Measurements from ENCODE around the gene ERCC1.
A peak's percentile ranks its signal among the peaks of the same experiment; 100 is the strongest.

The ERCC1 gene

GRCh38 chr19:45467115-45467455 lies 43.4 kb upstream of the ERCC1 start:
- no peaks in the 10 kb centered on the region for H3K27me3 ChIP-seq (ENCODE audit: control insufficient read depth, insufficient read depth, low read length)
- peak overlapping the region; percentile 99 for H3K4me3 ChIP-seq (ENCODE audit: low read length)
- peaks cover 2% of the 10 kb centered on the region for H3K36me3 ChIP-seq (ENCODE audit: control insufficient read depth, insufficient read depth, low read length)
- peaks cover 13% of the 10 kb centered on the region for H3K4me1 ChIP-seq (ENCODE audit: control insufficient read depth, insufficient read depth, low read length)
- peak overlapping the region; percentile 83 for H3K27ac ChIP-seq (ENCODE audit: low read depth, low read length)
- H3K9ac ChIP-seq (ENCODE audit: low read length): peak overlapping the region; percentile 54

GRCh38 chr19:45464852-45465441 lies 41.2 kb upstream of the ERCC1 start:
- no peak overlapping the region for H3K9ac ChIP-seq (ENCODE audit: low read length)
- no peak overlapping the region for H3K27ac ChIP-seq (ENCODE audit: low read depth, low read length)
- H3K36me3 ChIP-seq (ENCODE audit: control insufficient read depth, insufficient read depth, low read length): no peaks in the 10 kb centered on the region
- H3K4me1 ChIP-seq (ENCODE audit: control insufficient read depth, insufficient read depth, low read length): peaks cover 8% of the 10 kb centered on the region
- no peaks in the 10 kb centered on the region for H3K27me3 ChIP-seq (ENCODE audit: control insufficient read depth, insufficient read depth, low read length)
- no peak overlapping the region for H3K4me3 ChIP-seq (ENCODE audit: low read length)

GRCh38 chr19:45464274-45464673 lies 40.6 kb upstream of the ERCC1 start:
- Histone ChIP-seq H3K4me3 (ENCODE audit: low read length) (no peak overlapping the region), H3K4me1 (ENCODE audit: control insufficient read depth, insufficient read depth, low read length) (peaks cover 5% of the 10 kb centered on the region), H3K9ac (ENCODE audit: low read length) (no peak overlapping the region), H3K27ac (ENCODE audit: low read depth, low read length) (no peak overlapping the region), H3K36me3 (ENCODE audit: control insufficient read depth, insufficient read depth, low read length) (no peaks in the 10 kb centered on the region), H3K27me3 (ENCODE audit: control insufficient read depth, insufficient read depth, low read length) (no peaks in the 10 kb centered on the region)

GRCh38 chr19:45463241-45463640 lies 39.5 kb upstream of the ERCC1 start:
- H3K27ac ChIP-seq (ENCODE audit: low read depth, low read length): no peak overlapping the region
- H3K9ac ChIP-seq (ENCODE audit: low read length): no peak overlapping the region
- H3K4me3 ChIP-seq (ENCODE audit: low read length): no peak overlapping the region
- H3K36me3 ChIP-seq (ENCODE audit: control insufficient read depth, insufficient read depth, low read length): no peaks in the 10 kb centered on the region
- H3K4me1 ChIP-seq (ENCODE audit: control insufficient read depth, insufficient read depth, low read length): peaks cover 5% of the 10 kb centered on the region
- no peaks in the 10 kb centered on the region for H3K27me3 ChIP-seq (ENCODE audit: control insufficient read depth, insufficient read depth, low read length)

- Histone ChIP-seq H3K9ac (ENCODE audit: low read length) (no peak overlapping the region), H3K27ac (ENCODE audit: low read depth, low read length) (no peak overlapping the region), H3K4me1 (ENCODE audit: control insufficient read depth, insufficient read depth, low read length) (peaks cover 3% of the 10 kb centered on the region), H3K4me3 (ENCODE audit: low read length) (no peak overlapping the region), H3K27me3 (ENCODE audit: control insufficient read depth, insufficient read depth, low read length) (no peaks in the 10 kb centered on the region), H3K36me3 (ENCODE audit: control insufficient read depth, insufficient read depth, low read length) (no peaks in the 10 kb centered on the region)
Observed at GRCh38 chr19:45462174-45462573, 38.5 kb upstream of the ERCC1 start.

- Histone ChIP-seq H3K4me1 (ENCODE audit: control insufficient read depth, insufficient read depth, low read length) (peaks cover 5% of the 10 kb centered on the region), H3K4me3 (ENCODE audit: low read length) (no peak overlapping the region), H3K36me3 (ENCODE audit: control insufficient read depth, insufficient read depth, low read length) (no peaks in the 10 kb centered on the region), H3K27ac (ENCODE audit: low read depth, low read length) (no peak overlapping the region), H3K9ac (ENCODE audit: low read length) (no peak overlapping the region), H3K27me3 (ENCODE audit: control insufficient read depth, insufficient read depth, low read length) (no peaks in the 10 kb centered on the region)
Observed at GRCh38 chr19:45460807-45461347, 37.2 kb upstream of the ERCC1 start.

GRCh38 chr19:45457776-45458175 lies 34.1 kb upstream of the ERCC1 start:
- Histone ChIP-seq H3K9ac (ENCODE audit: low read length) (no peak overlapping the region), H3K4me1 (ENCODE audit: control insufficient read depth, insufficient read depth, low read length) (peaks cover 12% of the 10 kb centered on the region), H3K4me3 (ENCODE audit: low read length) (no peak overlapping the region), H3K27me3 (ENCODE audit: control insufficient read depth, insufficient read depth, low read length) (no peaks in the 10 kb centered on the region), H3K36me3 (ENCODE audit: control insufficient read depth, insufficient read depth, low read length) (no peaks in the 10 kb centered on the region), H3K27ac (ENCODE audit: low read depth, low read length) (no peak overlapping the region)

- H3K27ac ChIP-seq (ENCODE audit: low read depth, low read length): peak overlapping the region; percentile 62
Observed at GRCh38 chr19:45456500-45456815, 32.7 kb upstream of the ERCC1 start.

GRCh38 chr19:45455707-45456499 lies 32.2 kb upstream of the ERCC1 start:
- peaks cover 14% of the 10 kb centered on the region for H3K4me1 ChIP-seq (ENCODE audit: control insufficient read depth, insufficient read depth, low read length)
- H3K4me3 ChIP-seq (ENCODE audit: low read length): peak overlapping the region; percentile 29
- peak overlapping the region; percentile 62 for H3K27ac ChIP-seq (ENCODE audit: low read depth, low read length)
- H3K9ac ChIP-seq (ENCODE audit: low read length): no peak overlapping the region
- H3K27me3 ChIP-seq (ENCODE audit: control insufficient read depth, insufficient read depth, low read length): no peaks in the 10 kb centered on the region
- no peaks in the 10 kb centered on the region for H3K36me3 ChIP-seq (ENCODE audit: control insufficient read depth, insufficient read depth, low read length)

More at GRCh38 chr19:45456500-45456815, 32.7 kb upstream of the ERCC1 start:
- no peaks in the 10 kb centered on the region for H3K36me3 ChIP-seq (ENCODE audit: control insufficient read depth, insufficient read depth, low read length)
- no peak overlapping the region for H3K9ac ChIP-seq (ENCODE audit: low read length)
- peak overlapping the region; percentile 29 for H3K4me3 ChIP-seq (ENCODE audit: low read length)
- no peaks in the 10 kb centered on the region for H3K27me3 ChIP-seq (ENCODE audit: control insufficient read depth, insufficient read depth, low read length)
- peaks cover 12% of the 10 kb centered on the region for H3K4me1 ChIP-seq (ENCODE audit: control insufficient read depth, insufficient read depth, low read length)

- H3K27me3 ChIP-seq (ENCODE audit: control insufficient read depth, insufficient read depth, low read length): no peaks in the 10 kb centered on the region
- H3K9ac ChIP-seq (ENCODE audit: low read length): no peak overlapping the region
- peaks cover 18% of the 10 kb centered on the region for H3K4me1 ChIP-seq (ENCODE audit: control insufficient read depth, insufficient read depth, low read length)
- peak overlapping the region; percentile 90 for H3K27ac ChIP-seq (ENCODE audit: low read depth, low read length)
- H3K4me3 ChIP-seq (ENCODE audit: low read length): no peak overlapping the region
- no peaks in the 10 kb centered on the region for H3K36me3 ChIP-seq (ENCODE audit: control insufficient read depth, insufficient read depth, low read length)
Observed at GRCh38 chr19:45451850-45452387, 28.2 kb upstream of the ERCC1 start.

GRCh38 chr19:45451131-45451849 lies 27.6 kb upstream of the ERCC1 start:
- H3K36me3 ChIP-seq (ENCODE audit: control insufficient read depth, insufficient read depth, low read length): no peaks in the 10 kb centered on the region
- H3K27ac ChIP-seq (ENCODE audit: low read depth, low read length): peak overlapping the region; percentile 90
- no peaks in the 10 kb centered on the region for H3K27me3 ChIP-seq (ENCODE audit: control insufficient read depth, insufficient read depth, low read length)
- peaks cover 17% of the 10 kb centered on the region for H3K4me1 ChIP-seq (ENCODE audit: control insufficient read depth, insufficient read depth, low read length)
- peak overlapping the region; percentile 96 for H3K9ac ChIP-seq (ENCODE audit: low read length)
- H3K4me3 ChIP-seq (ENCODE audit: low read length): peak overlapping the region; percentile 92

GRCh38 chr19:45450012-45450333 lies 26.3 kb upstream of the ERCC1 start:
- Histone ChIP-seq H3K27ac (ENCODE audit: low read depth, low read length) (no peak overlapping the region), H3K9ac (ENCODE audit: low read length) (no peak overlapping the region), H3K4me1 (ENCODE audit: control insufficient read depth, insufficient read depth, low read length) (peaks cover 7% of the 10 kb centered on the region), H3K4me3 (ENCODE audit: low read length) (peak overlapping the region; percentile 40), H3K27me3 (ENCODE audit: control insufficient read depth, insufficient read depth, low read length) (no peaks in the 10 kb centered on the region), H3K36me3 (ENCODE audit: control insufficient read depth, insufficient read depth, low read length) (no peaks in the 10 kb centered on the region)
